AG09309 (cell line): ENCODE results near the gene URAD.

Source experiments
- DNase-seq: peaks from one replicate; pipeline ENCODE4 v3.0.0-alpha.2; 2010; ENCODE audit warnings: low read depth
- H3K4me3 ChIP-seq: 2 replicates; pipeline ENCODE4 v1.5.1; 2011; ENCODE audit warnings: mild to moderate bottlenecking, low read depth, low read length, moderate library complexity; ENCODE audit not compliant: control insufficient read depth
- CTCF ChIP-seq: IDR thresholded peaks from 2 replicates; pipeline ENCODE4 v1.5.1; 2011; ENCODE audit warnings: mild to moderate bottlenecking, low read depth, low read length, inconsistent platforms; ENCODE audit not compliant: insufficient read depth, control insufficient read depth; ENCODE audit errors: missing control alignments

Gene URAD

GRCh38 chr13:28027607-28028364, 39.3 kb upstream of the URAD start:
- TF ChIP-seq CTCF = no peak
- no peak for DNase-seq
- H3K4me3 ChIP-seq = no peak overlapping the region

- H3K4me3 ChIP-seq = no peak overlapping the region
- no peak for DNase-seq
- TF ChIP-seq CTCF = no peak
Observed at GRCh38 chr13:28027071-28027470, 38.6 kb upstream of the URAD start.

- TF ChIP-seq CTCF = no peak
- no peak overlapping the region for H3K4me3 ChIP-seq
- DNase-seq = no peak
Observed at GRCh38 chr13:28026508-28026907, 38.0 kb upstream of the URAD start.

GRCh38 chr13:28022848-28023518, 34.5 kb upstream of the URAD start:
- no peak overlapping the region for H3K4me3 ChIP-seq
- DNase-seq = no peak
- no peak for TF ChIP-seq CTCF

- no peak overlapping the region for H3K4me3 ChIP-seq
- no peak for DNase-seq
- no peak for TF ChIP-seq CTCF
Observed at GRCh38 chr13:28014301-28014700, 25.8 kb upstream of the URAD start.

- TF ChIP-seq CTCF = no peak
- no peak for DNase-seq
- no peak overlapping the region for H3K4me3 ChIP-seq
Observed at GRCh38 chr13:28013482-28013881, 25.0 kb upstream of the URAD start.
